HG03039 (cell line): ENCODE measurements around the gene SLC41A3.
"Not testable (repeated sequence)": the region's sequence is repeated elsewhere in the genome, so short reads cannot be mapped to it uniquely, and the experiment has no call there.

Experiments used
- ATAC-seq: cut with Tn5 transposase; IDR thresholded peaks from one replicate; pipeline ENCODE4 v1.9.1; 2021; ENCODE audit warnings: mild to moderate bottlenecking, moderate library complexity; ENCODE audit not compliant: unreplicated experiment

The SLC41A3 gene

GRCh38 chr3:126005951-126006350 lies 78.0 kb downstream of the SLC41A3 start:
- ATAC-seq: no peak

- ATAC-seq: no peak
Observed at GRCh38 chr3:126004692-126005091, 79.2 kb downstream of the SLC41A3 start.

GRCh38 chr3:126004217-126004616 lies 79.7 kb downstream of the SLC41A3 start:
- no peak for ATAC-seq

- ATAC-seq: no peak
Observed at GRCh38 chr3:126003447-126004190, 80.3 kb downstream of the SLC41A3 start.

GRCh38 chr3:126002189-126002588 lies 81.7 kb downstream of the SLC41A3 start:
- no peak for ATAC-seq

GRCh38 chr3:125996751-125997150 lies 87.2 kb downstream of the SLC41A3 start:
- not testable (repeated sequence) for ATAC-seq

GRCh38 chr3:125990253-125990970 lies 93.5 kb downstream of the SLC41A3 start:
- ATAC-seq: peak; percentile 91

GRCh38 chr3:125984951-125985350 lies 99.0 kb downstream of the SLC41A3 start:
- ATAC-seq: not testable (repeated sequence)

GRCh38 chr3:125977104-125977503 lies 106.8 kb downstream of the SLC41A3 start:
- ATAC-seq: not testable (repeated sequence)

- ATAC-seq: not testable (repeated sequence)
Observed at GRCh38 chr3:125976003-125976390, 107.9 kb downstream of the SLC41A3 start.

- not testable (repeated sequence) for ATAC-seq
Observed at GRCh38 chr3:125975245-125976002, 108.5 kb downstream of the SLC41A3 start.

- not testable (repeated sequence) for ATAC-seq
Observed at GRCh38 chr3:125971997-125972944, 111.7 kb downstream of the SLC41A3 start.

GRCh38 chr3:125968701-125969592 lies 115.0 kb downstream of the SLC41A3 start, which contains the start of gene ROPN1B:
ROPN1B (plus strand) TSS chr3:125969178; CDS start chr3:125972055, 2,877 bp downstream.
- ATAC-seq: not testable (repeated sequence)

- ATAC-seq: not testable (repeated sequence)
Observed at GRCh38 chr3:125968121-125968520, 115.8 kb downstream of the SLC41A3 start.

GRCh38 chr3:125967156-125967555 lies 116.8 kb downstream of the SLC41A3 start:
- no peak for ATAC-seq

GRCh38 chr3:125965505-125965904 lies 118.4 kb downstream of the SLC41A3 start:
- ATAC-seq: no peak

- not testable (repeated sequence) for ATAC-seq
Observed at GRCh38 chr3:125963834-125964233, 120.1 kb downstream of the SLC41A3 start.

GRCh38 chr3:125961289-125961589 lies 122.7 kb downstream of the SLC41A3 start:
- ATAC-seq: no peak
